Activated CD4-positive, alpha-beta T cell treated with anti-CD3 and anti-CD28 coated beads, Interleukin-2, amount 50 U/mL, for 48 hours (primary cell): ENCODE results near the gene PRIM1.
"Not testable (repeated sequence)": the region's sequence is repeated elsewhere in the genome, so short reads cannot be mapped to it uniquely, and the experiment has no call there.

Source experiments
- DNase-seq, 2 experiments: peaks; one replicate each; pipeline ENCODE4 v3.0.0-alpha.2; 2020

Gene PRIM1

GRCh38 chr12:56716933-56717880 lies 34.9 kb downstream of the PRIM1 start:
- no peak for DNase-seq

DNA sequence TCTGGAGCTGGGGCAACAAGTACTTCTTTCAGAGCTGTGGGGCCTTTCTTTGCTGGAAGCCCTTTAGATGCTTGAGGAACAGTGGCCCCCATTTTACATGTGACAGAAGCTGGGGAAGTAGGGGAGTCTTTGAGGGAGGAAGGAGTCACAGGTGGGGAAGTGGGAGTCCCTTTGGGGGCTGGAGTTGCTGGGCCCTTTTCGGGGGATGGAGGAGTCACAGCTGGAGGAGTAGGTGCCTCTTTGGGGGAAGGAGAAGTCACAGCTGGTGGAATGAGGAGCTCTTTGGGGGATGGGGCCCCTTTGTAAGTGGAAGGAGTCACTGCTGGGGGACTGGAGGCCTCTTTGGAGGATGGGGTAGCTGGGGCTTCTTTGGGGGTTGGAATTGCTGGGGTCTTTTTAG lies 35.7 kb downstream of the PRIM1 start:
- DNase-seq = no peak

DNA sequence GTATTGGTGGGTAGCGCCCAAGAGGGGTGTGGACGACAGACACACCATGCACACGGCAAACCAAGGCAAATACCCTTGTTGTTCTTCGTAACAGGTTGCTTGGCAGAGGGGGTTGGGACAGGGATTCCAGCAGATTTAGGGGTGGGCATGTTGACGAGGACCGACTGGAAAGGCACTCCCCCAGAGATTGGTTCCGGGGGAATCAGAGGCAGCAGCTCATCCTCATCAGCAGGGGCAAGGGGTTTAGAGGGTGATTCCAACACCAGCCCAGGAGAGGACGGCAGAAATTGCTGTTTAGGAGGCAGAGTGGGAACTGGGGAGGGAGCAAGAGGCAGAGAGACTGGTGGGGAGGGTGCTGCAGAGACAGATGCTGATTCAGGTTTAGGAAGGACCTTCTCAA lies 36.3 kb downstream of the PRIM1 start:
- no peak for DNase-seq

GRCh38 chr12:56714431-56714929 lies 37.6 kb downstream of the PRIM1 start:
- no peak for DNase-seq

- DNase-seq = no peak
Measured at GRCh38 chr12:56713345-56713744, 38.8 kb downstream of the PRIM1 start.

- no peak for DNase-seq
Measured at GRCh38 chr12:56709759-56710376, 42.3 kb downstream of the PRIM1 start.

DNA sequence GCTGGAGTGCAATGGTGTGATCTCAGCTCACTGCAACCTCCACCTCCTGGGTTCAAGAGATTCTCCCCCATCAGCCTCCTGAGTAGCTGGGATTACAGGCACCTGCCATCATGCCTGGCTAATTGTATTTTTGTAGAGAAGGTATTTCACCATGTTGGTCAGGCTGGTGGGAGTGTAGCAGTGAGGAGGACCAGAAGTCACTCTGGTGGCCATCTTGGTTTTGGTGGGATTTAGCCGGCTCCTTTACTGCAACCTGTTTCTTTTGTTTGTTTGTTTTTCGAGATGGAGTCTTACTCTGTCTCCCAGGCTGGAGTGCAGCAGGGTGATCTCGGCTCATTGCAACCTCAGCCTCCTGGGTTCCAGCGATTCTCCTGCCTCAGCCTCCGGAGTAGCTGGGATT lies 47.6 kb downstream of the PRIM1 start:
- DNase-seq = not testable (repeated sequence)

DNA sequence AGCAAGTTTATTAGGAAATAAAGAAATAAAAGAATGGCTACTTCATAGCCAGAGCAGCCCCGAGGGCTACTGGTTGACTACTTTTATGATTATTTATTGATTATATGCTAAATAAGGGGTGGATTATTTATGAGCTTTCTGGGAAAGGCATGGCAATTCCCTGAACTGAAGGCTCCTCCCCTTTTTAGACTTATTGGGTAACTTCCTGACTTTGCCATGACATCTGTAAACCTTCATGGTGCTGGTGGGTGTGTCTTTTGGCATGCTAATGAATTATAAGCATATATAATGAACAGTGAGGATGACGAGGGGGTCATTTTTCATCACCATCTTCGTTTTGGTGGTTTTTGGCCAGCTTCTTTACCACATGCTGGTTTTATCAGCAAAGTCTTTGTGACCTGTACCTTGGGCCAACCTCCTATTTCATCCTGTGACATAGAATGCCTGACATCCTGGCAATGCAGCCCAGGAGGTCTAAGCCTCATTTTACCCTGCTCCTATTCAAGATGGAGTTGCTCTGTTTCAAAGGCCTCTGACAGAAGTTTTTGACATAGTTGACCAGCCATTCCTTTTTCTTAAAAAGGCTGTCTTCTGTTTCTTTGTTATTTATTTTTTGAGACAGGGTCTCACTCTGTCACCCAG lies 53.0 kb downstream of the PRIM1 start:
- no peak for DNase-seq

DNA sequence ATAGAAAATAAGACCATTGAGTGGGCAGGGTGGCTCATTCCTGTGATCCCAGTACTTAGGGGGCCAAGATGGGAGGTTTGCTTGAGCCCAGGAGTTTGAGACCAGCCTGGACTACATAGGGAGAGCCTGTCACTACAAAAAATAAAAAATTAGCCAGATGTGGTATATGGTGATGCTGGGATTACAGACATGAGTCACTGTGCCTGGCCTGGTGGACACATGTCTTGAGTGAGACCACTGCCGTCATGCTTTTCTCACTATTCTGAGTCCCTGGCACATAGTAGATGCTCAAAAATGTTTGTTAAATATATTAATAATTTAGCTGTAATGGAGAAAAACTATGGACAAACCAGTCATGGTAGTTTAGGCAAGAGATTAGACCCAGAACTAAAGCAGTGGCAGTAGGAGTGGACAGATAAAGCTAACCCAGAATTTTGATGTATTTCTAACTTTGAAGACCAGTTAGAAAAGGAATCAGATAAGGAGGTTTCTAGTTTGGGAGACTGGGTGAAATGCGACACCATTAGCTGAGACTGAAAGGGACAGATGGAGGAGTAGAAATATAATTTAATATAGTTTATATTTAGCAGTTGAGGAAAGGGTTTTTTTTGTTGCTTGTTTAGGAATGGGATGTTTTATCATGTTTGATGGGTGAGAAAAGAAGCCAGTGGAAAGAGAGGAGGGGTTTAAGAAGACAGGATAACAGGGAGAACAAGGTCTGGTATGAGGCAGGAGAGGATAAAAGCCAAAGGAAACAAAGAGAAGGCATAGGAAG lies 56.6 kb downstream of the PRIM1 start:
- no peak for DNase-seq

- no peak for DNase-seq
Measured at GRCh38 chr12:56694161-56694560, 58.0 kb downstream of the PRIM1 start.

GRCh38 chr12:56688846-56689109 lies 63.3 kb downstream of the PRIM1 start:
- DNase-seq = no peak

DNA sequence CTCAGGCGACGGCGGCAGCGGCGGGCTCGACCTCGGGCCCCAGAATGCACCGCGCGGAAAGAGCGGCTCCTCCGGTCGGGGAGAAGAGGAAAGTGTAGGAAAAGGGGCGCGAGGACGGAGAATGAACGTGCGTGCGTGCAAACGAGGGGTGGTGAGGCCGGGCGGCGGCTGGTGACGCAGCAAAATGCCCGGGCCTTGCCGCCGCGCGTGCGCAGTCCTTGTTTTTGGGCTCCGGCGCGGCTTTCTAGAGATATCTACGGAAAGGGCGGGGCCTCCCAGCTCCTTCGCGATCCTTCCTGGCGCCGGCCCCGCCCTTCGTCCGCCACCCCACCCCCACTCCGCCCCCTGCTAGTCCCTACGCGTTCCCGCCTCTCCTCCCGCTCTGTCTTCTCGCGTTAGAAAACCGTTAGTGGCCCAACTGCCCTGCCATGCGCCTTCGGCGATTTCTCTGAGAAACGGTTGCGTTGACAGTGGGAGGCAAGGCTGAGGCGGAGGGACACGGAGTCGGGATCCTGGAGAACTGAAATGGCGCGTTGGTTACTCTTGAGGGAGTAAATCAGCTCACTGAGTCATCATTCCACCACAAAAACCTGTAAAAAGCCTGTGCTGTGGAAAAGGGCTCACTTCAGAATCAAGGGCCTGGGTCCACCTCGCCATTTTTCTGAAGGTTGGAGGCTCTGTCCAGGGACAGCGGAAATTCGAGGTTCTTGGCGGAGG lies 63.8 kb downstream of the PRIM1 start, which contains the start of gene PTGES3:
Gene PTGES3, minus strand, starts transcription at position 156 of the 717 bp plus-strand sequence. CDS start 285 bp downstream, outside the sequence.
- DNase-seq = peak; percentile 97 to 98

- peak; percentile 54 to 61 for DNase-seq
Measured at GRCh38 chr12:56687223-56688128, 64.6 kb downstream of the PRIM1 start.

- DNase-seq = no peak
Measured at GRCh38 chr12:56684745-56685359, 67.3 kb downstream of the PRIM1 start.

GRCh38 chr12:56682323-56682722 lies 69.8 kb downstream of the PRIM1 start:
- no peak for DNase-seq
